ENCODE data around the gene PLD6.

GRCh38 chr17:17173921-17174320 is 32.2 kb downstream of the PLD6 start:
- TF ChIP-seq CTCF (conservative IDR thresholded peaks at IDR 0.05; ENCODE audit: low read length) (no peak), EZH2phosphoT487 (IDR thresholded peaks at IDR 0.05; ENCODE audit: borderline replicate concordance) (no peak)

All from Loucy (cell line).